ENCODE results near the gene SPATA24.
"Not testable (repeated sequence)": the region's sequence is repeated elsewhere in the genome, so short reads cannot be mapped to it uniquely, and the experiment has no call there.

The SPATA24 gene

DNA sequence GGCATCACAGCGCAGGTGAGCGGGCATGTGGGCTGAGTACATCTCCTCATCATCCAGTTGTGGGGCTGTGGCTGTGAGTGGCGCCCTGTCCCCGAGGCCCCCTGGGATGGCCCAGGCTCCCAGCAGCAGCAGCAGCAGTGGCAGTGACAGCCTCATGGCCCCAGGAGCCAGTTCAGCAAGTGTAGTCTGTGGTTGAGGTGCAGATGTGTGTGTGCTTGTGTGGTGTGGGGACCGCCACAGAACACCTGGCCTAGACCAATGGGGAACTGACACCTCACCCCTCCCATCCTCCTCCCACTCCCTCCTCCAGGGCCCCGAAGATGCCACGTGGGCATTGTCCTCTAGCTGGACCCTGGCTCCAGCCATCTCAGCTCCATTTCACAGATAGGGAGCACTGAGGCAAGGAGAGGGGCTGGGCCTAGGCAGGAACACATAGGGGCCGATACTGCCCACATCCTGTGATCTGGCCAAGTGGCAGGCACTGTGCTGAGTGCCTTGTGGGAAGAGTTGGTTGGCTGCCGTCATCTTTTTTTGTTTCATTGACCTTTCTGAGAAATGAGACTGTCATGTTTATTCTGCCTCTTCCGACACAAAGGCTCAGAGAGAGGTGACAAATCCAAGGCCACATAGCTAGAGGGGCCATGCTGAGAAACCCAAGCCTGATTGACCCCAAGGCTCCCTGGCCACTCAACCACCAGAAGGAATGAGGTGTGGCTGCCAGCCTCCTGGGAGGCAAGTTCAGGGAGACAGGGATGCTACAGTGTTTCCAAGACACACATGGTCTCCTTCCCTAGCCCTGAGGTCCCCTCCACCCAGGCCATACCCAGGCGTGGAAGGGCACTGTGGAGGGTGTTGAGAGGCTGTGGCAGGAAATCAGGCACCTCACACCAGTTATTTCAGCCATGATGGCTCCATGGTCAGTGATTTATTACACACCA, 13.9 kb downstream of the SPATA24 start, which contains the start of gene MZB1:
Gene MZB1 (minus strand): TSS at position 213 of the 938 bp plus-strand sequence. CDS start 57 bp downstream, at position 156.
- Histone ChIP-seq H3K4me1 (ENCODE audit: control insufficient read depth in 1 of 2, insufficient read depth in 2 of 2, low read length in 2 of 2) (peaks cover 41 to 66% of the 10 kb centered on the region in 2 donors), H3K27ac (ENCODE audit: low read depth, low read length) (peak within 1 kb of the TSS; percentile 39), H3K4me3 (ENCODE audit: low read depth in 1 of 2, low read length in 2 of 2) (peak within 1 kb of the TSS; percentile 68 to 70), H3K9ac (ENCODE audit: low read depth in 1 of 2, low read length in 2 of 2) (peak within 1 kb of the TSS; percentile 51 to 63), H3K36me3 (ENCODE audit: control insufficient read depth in 1 of 2, insufficient read depth in 2 of 2, low read length in 2 of 2) (no peaks in the 10 kb centered on the region), H3K27me3 (ENCODE audit: control insufficient read depth in 1 of 2, insufficient read depth in 2 of 2, low read length in 2 of 2) (peaks cover 0 to 10% of the 10 kb centered on the region in 2 donors), H3K9me3 (ENCODE audit: control insufficient read depth in 1 of 2, low read length in 2 of 2) (no peaks in the 10 kb centered on the region)

DNA sequence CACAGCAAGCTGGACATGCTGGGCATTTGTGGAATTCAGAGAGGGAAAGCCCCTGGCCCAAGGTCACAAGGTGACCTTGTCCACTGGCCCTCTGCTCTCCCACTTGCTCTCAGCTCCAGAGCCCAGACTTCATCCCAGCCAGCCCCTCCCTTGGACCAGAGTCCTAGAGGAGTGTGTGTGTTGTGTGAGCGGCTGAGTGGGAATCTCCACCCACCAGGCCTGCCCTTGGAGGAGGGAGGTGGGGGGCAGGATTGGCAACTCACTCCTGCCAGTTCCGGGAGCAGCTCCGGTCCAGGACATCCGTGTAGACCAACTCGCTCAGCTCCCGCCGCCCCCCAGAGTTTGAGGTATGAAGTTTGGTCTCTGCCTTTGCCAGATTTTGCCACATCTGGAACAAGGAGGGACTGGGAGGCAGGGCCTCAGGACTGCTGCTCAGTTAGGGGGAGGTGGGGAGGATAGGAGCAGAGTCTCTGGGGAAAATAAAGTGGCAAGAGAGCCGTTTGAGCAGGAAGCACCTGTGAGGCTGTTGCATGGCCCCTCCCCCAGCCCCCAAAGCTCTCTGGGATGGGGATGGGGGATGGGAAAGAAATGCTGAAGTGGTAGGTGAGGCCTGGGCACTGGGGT, 15.6 kb downstream of the SPATA24 start:
- H3K9me3 ChIP-seq (ENCODE audit: control insufficient read depth in 1 of 2, low read length in 2 of 2) = no peaks in the 10 kb centered on the region
- peak overlapping the region; percentile 63 to 65 for H3K9ac ChIP-seq (ENCODE audit: low read depth in 1 of 2, low read length in 2 of 2)
- H3K27me3 ChIP-seq (ENCODE audit: control insufficient read depth in 1 of 2, insufficient read depth in 2 of 2, low read length in 2 of 2) = peaks cover 0 to under 1% of the 10 kb centered on the region in 2 donors
- H3K4me3 ChIP-seq (ENCODE audit: low read depth in 1 of 2, low read length in 2 of 2) = peak overlapping the region; percentile 70 to 75
- H3K4me1 ChIP-seq (ENCODE audit: control insufficient read depth in 1 of 2, insufficient read depth in 2 of 2, low read length in 2 of 2) = peaks cover 53 to 74% of the 10 kb centered on the region in 2 donors
- no peaks in the 10 kb centered on the region for H3K36me3 ChIP-seq (ENCODE audit: control insufficient read depth in 1 of 2, insufficient read depth in 2 of 2, low read length in 2 of 2)
- peak overlapping the region; percentile 26 for H3K27ac ChIP-seq (ENCODE audit: low read depth, low read length)

DNA sequence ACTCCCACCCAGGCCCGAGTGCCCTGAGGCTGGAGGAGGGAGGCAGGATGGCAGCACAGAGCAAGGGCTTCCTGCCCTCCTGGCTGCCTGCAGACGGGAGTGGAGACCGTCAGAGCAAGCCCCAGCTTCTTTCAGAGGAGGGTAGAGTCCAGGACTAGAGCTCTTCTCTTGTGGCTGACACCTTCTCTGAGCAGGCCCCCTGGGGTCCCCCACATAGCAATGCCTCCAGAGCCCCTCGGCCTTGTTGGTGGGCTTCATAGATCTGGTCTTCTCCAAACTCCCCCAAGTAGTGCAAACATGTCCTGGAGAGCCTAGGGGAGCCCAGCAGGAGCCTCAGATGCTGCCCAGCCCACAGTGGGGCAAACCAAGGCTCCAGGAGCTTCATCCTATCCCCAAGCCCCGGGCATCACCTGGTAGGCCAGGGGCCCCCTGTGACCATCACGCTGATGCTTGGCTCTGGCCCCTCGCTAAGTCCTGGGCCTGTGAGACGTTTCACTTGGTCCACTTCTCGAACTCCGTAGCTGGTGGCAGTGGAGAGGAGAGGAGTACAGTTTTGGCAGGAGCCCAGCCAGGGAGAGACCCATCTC, 16.2 kb downstream of the SPATA24 start:
- Histone ChIP-seq H3K4me1 (ENCODE audit: control insufficient read depth in 1 of 2, insufficient read depth in 2 of 2, low read length in 2 of 2) (peaks cover 56 to 72% of the 10 kb centered on the region in 2 donors), H3K27ac (ENCODE audit: low read depth, low read length) (peak overlapping the region; percentile 26)

DNA sequence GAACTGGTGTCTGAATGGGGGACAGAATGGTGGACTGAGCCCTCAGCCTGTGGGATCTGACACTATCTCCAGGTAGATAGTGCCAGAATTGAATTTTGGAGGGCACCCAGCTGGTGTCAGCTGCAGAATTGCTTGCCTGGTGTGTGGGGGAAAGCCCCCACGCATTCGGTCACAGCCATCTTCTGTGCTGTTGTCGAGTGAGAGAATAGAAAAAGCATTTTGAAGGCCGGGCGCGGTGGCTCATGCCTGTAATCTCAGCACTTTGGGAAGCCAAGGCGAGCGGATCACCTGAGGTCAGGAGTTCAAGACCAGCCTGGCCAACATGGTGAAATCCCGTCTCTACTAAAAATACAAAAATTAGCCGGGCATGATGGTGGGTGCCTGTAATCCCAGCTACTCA, 16.9 kb downstream of the SPATA24 start:
- H3K9me3 ChIP-seq (ENCODE audit: control insufficient read depth in 1 of 2, low read length in 2 of 2); H3K27me3 ChIP-seq (ENCODE audit: control insufficient read depth in 1 of 2, insufficient read depth in 2 of 2, low read length in 2 of 2); H3K27ac ChIP-seq (ENCODE audit: low read depth, low read length); H3K9ac ChIP-seq (ENCODE audit: low read depth in 1 of 2, low read length in 2 of 2); H3K36me3 ChIP-seq (ENCODE audit: control insufficient read depth in 1 of 2, insufficient read depth in 2 of 2, low read length in 2 of 2); H3K4me3 ChIP-seq (ENCODE audit: low read depth in 1 of 2, low read length in 2 of 2): not testable (repeated sequence)
- peaks cover 64 to 76% of the 10 kb centered on the region in 2 donors for H3K4me1 ChIP-seq (ENCODE audit: control insufficient read depth in 1 of 2, insufficient read depth in 2 of 2, low read length in 2 of 2)

More for the DNA sequence above, 16.2 kb downstream of the SPATA24 start:
- no peaks in the 10 kb centered on the region for H3K27me3 ChIP-seq (ENCODE audit: control insufficient read depth in 1 of 2, insufficient read depth in 2 of 2, low read length in 2 of 2)
- no peaks in the 10 kb centered on the region for H3K9me3 ChIP-seq (ENCODE audit: control insufficient read depth in 1 of 2, low read length in 2 of 2)
- peak overlapping the region; percentile 70 to 75 for H3K4me3 ChIP-seq (ENCODE audit: low read depth in 1 of 2, low read length in 2 of 2)
- no peaks in the 10 kb centered on the region for H3K36me3 ChIP-seq (ENCODE audit: control insufficient read depth in 1 of 2, insufficient read depth in 2 of 2, low read length in 2 of 2)
- H3K9ac ChIP-seq (ENCODE audit: low read depth in 1 of 2, low read length in 2 of 2) = peak overlapping the region; percentile 63 to 65

DNA sequence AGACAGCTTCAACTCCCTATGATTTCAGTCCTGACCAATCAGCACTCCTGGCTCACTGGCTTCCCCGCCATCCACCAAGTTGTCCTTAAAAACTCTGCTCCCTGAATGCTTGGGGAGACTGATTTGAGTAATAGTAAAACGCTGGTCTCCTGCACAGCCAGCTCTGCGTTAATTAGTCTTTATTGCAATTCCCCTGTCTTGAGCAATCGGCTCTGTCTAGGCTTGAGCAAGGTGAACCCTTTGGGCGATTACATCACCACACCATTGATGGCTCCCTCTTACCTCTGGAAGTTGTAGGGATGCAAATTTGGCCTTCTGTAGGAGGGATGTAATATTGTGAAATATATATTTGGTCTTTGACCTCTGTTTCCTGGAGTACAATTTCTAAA, 17.8 kb downstream of the SPATA24 start:
- Histone ChIP-seq H3K9me3 (ENCODE audit: control insufficient read depth in 1 of 2, low read length in 2 of 2) (no peaks in the 10 kb centered on the region), H3K4me3 (ENCODE audit: low read depth in 1 of 2, low read length in 2 of 2) (no peak overlapping the region), H3K9ac (ENCODE audit: low read depth in 1 of 2, low read length in 2 of 2) (no peak overlapping the region), H3K4me1 (ENCODE audit: control insufficient read depth in 1 of 2, insufficient read depth in 2 of 2, low read length in 2 of 2) (peaks cover 58 to 69% of the 10 kb centered on the region in 2 donors), H3K27me3 (ENCODE audit: control insufficient read depth in 1 of 2, insufficient read depth in 2 of 2, low read length in 2 of 2) (no peaks in the 10 kb centered on the region), H3K27ac (ENCODE audit: low read depth, low read length) (no peak overlapping the region), H3K36me3 (ENCODE audit: control insufficient read depth in 1 of 2, insufficient read depth in 2 of 2, low read length in 2 of 2) (no peaks in the 10 kb centered on the region)

DNA sequence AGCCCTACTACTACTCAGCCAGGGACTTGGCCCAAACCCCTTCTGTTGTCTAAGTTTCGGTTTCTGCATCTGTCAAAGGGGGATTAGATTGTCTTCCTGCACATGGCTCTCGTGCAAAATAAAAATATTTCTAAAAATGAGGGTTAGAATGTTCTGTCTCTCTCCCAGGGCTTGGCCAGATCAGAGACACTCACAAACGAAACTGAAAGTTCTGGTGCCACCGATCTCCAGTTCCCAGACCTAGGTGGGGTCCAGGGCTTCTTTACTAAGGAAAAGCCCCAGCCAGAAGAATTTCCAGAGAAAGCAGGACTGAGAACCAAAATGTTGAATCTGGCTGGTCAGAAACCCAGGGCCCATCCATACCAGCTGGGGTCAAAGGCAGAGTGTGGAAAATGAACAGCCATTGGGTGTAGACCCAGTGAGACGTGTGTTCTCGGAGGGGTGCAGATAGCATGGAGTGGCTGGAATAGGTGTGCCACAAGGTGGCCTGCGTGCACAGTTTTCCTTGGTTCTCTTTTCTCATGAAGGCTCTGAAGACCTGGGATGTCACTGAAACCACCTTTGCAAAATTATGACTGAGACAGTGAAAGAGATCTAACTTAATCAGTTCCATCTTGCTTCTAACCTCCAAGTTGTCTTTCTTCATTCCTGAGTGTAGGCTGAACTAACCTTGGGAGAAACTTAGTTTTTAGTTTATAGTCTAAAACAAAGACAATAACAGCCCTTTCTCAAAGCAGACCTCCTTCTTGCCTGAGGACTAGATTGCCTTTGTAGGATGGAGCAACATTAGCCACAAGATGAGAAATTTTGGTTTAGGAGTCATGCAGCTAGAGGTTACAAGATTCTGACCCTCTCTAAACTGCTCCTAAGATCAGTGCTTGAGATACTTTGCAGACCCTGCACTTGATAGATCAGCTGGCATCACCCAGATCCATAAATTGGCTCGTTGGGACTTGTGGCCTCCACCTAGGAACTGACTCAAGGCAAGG, 18.5 kb downstream of the SPATA24 start:
- Histone ChIP-seq H3K4me1 (ENCODE audit: control insufficient read depth in 1 of 2, insufficient read depth in 2 of 2, low read length in 2 of 2) (peaks cover 51 to 62% of the 10 kb centered on the region in 2 donors), H3K27me3 (ENCODE audit: control insufficient read depth in 1 of 2, insufficient read depth in 2 of 2, low read length in 2 of 2) (no peaks in the 10 kb centered on the region), H3K36me3 (ENCODE audit: control insufficient read depth in 1 of 2, insufficient read depth in 2 of 2, low read length in 2 of 2) (no peaks in the 10 kb centered on the region), H3K27ac (ENCODE audit: low read depth, low read length) (peak overlapping the region; percentile 69), H3K9me3 (ENCODE audit: control insufficient read depth in 1 of 2, low read length in 2 of 2) (no peaks in the 10 kb centered on the region), H3K9ac (ENCODE audit: low read depth in 1 of 2, low read length in 2 of 2) (peak overlapping the region; percentile 48 to 54), H3K4me3 (ENCODE audit: low read depth in 1 of 2, low read length in 2 of 2) (peak overlapping the region; percentile 67 to 70)

DNA sequence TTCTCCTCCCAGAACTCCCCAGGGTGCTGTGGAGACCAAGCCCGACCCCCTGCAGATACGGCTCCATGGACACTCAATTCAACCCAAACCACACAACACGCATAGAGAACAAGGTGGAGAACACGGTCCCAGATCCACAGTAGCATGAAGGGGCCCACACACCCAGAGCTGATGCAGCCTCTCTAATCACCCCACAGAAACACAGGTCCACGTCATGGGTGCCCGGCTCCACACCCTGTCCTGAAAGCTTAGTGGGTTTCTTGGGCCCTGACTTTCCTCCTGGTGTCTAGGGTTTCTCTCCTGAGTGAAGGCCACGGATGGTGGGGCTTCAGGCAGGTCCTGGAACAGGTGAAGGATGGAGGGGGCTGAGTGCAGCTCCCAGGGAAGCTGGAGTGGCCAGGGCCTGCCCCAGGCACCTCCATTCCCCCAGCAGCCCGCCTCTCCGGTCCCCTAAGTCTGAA, 19.3 kb downstream of the SPATA24 start:
- no peaks in the 10 kb centered on the region for H3K36me3 ChIP-seq (ENCODE audit: control insufficient read depth in 1 of 2, insufficient read depth in 2 of 2, low read length in 2 of 2)
- peak overlapping the region; percentile 67 to 70 for H3K4me3 ChIP-seq (ENCODE audit: low read depth in 1 of 2, low read length in 2 of 2)
- peak overlapping the region; percentile 48 to 54 for H3K9ac ChIP-seq (ENCODE audit: low read depth in 1 of 2, low read length in 2 of 2)
- peak overlapping the region; percentile 69 for H3K27ac ChIP-seq (ENCODE audit: low read depth, low read length)
- peaks cover 51 to 60% of the 10 kb centered on the region in 2 donors for H3K4me1 ChIP-seq (ENCODE audit: control insufficient read depth in 1 of 2, insufficient read depth in 2 of 2, low read length in 2 of 2)
- no peaks in the 10 kb centered on the region for H3K27me3 ChIP-seq (ENCODE audit: control insufficient read depth in 1 of 2, insufficient read depth in 2 of 2, low read length in 2 of 2)
- no peaks in the 10 kb centered on the region for H3K9me3 ChIP-seq (ENCODE audit: control insufficient read depth in 1 of 2, low read length in 2 of 2)

DNA sequence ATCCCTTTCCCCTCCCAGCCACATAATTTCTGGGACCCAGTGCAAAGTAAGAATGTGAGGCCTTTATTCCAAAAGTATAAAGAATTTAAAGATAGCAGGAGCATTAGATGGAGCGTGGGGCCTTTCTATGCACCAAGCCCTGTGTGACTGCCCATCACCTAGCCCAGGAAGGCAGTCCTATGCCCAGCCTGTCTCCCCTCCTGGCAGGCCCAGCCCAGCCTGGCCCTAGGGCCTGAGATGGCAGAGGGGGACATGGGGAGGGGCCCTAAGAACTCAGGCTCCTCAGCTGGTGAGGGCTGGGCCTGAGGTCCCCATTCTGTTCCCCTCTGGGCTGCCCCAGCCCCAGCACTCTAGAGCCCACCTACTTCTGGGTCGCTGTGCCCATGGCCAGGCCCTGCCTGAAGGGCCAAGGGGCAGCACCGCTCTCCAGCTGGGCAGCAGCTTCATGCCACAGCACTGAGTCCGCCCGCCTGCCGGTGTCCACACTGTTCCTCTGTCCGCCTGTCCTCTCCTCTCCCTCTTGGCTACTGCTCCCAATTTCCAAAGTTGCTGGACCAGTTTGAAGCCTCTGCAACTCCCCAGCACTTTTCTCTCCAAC, 19.8 kb downstream of the SPATA24 start:
- peak overlapping the region; percentile 48 to 54 for H3K9ac ChIP-seq (ENCODE audit: low read depth in 1 of 2, low read length in 2 of 2)
- H3K4me1 ChIP-seq (ENCODE audit: control insufficient read depth in 1 of 2, insufficient read depth in 2 of 2, low read length in 2 of 2) = peaks cover 57 to 60% of the 10 kb centered on the region in 2 donors
- H3K9me3 ChIP-seq (ENCODE audit: control insufficient read depth in 1 of 2, low read length in 2 of 2) = no peaks in the 10 kb centered on the region
- no peak overlapping the region for H3K27ac ChIP-seq (ENCODE audit: low read depth, low read length)
- no peaks in the 10 kb centered on the region for H3K27me3 ChIP-seq (ENCODE audit: control insufficient read depth in 1 of 2, insufficient read depth in 2 of 2, low read length in 2 of 2)
- no peaks in the 10 kb centered on the region for H3K36me3 ChIP-seq (ENCODE audit: control insufficient read depth in 1 of 2, insufficient read depth in 2 of 2, low read length in 2 of 2)
- peak overlapping the region; percentile 67 to 70 for H3K4me3 ChIP-seq (ENCODE audit: low read depth in 1 of 2, low read length in 2 of 2)
